ENCODE data around the gene OR1E2.
"Not testable (repeated sequence)": the region's sequence is repeated elsewhere in the genome, so short reads cannot be mapped to it uniquely, and the experiment has no call there.

Gene OR1E2

GRCh38 chr17:3397801-3398200 lies 35.8 kb downstream of the OR1E2 start:
- DNase-seq (ENCODE audit: low read depth), result not testable (repeated sequence)

GRCh38 chr17:3389791-3390190 lies 43.9 kb downstream of the OR1E2 start:
- DNase-seq (ENCODE audit: low read depth), result no peak

GRCh38 chr17:3385869-3386816 lies 47.5 kb downstream of the OR1E2 start, which contains the start of gene OR3A2:
TSS of gene OR3A2 (minus strand) at chr17:3386308.
- no peak for DNase-seq (ENCODE audit: low read depth)

Data from HS-27A (cell line).